Measurements from ENCODE around the gene LCN9. TPM values are rescaled to one million over a fixed set of nuclear protein-coding genes. Genes with fewer than 3 reads are reported as not detected.

Gene LCN9
- total RNA-seq, 1 experiment from 2014 or later = 0.52 TPM

DNA sequence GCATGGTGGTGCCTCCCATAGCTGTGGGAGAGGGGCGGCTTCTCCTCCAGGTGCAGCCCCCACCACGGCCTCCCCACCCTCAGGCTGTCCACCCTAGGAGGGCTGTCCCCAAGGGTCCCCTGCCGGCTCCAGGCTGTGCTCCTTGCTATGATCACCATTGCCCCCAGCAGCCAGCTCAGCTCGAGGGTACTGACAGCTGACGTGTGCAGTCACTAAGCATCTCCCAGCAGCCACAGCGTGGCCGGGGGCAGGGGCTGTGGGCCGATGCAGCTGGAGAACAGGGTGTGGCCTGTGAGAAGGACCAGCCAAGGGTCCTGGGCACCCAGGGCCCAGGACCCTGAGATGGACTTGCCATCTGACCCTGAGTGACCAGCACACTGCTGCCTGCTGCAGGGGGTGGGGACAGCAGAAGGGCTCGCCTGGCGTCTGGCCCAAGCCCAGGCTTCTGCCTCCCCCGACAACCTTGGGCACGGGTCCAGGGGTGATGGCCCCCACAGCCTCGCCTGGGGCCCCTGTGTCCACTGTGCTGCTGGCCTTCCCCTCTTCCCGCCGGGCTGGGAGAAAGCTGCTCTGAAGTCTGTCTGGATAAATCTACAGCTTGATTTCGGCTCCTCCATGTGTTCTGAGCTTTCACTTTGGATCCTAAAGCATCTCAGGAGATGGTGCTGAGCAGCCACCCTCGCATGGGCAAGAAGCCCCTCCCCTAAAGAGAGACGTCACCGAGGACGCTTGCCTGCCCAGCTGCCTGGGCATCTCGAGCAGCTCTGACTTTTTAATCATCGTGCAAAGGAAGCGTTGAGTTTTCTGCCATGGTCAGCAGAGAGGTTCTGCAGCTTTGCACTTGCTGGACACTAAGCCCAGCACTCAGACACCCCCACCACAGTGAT is 44.4 kb downstream of the LCN9 start:
- H3T11ph ChIP-seq (ENCODE audit: low read length) = no peak overlapping the region
- TF ChIP-seq, protein P1, sequence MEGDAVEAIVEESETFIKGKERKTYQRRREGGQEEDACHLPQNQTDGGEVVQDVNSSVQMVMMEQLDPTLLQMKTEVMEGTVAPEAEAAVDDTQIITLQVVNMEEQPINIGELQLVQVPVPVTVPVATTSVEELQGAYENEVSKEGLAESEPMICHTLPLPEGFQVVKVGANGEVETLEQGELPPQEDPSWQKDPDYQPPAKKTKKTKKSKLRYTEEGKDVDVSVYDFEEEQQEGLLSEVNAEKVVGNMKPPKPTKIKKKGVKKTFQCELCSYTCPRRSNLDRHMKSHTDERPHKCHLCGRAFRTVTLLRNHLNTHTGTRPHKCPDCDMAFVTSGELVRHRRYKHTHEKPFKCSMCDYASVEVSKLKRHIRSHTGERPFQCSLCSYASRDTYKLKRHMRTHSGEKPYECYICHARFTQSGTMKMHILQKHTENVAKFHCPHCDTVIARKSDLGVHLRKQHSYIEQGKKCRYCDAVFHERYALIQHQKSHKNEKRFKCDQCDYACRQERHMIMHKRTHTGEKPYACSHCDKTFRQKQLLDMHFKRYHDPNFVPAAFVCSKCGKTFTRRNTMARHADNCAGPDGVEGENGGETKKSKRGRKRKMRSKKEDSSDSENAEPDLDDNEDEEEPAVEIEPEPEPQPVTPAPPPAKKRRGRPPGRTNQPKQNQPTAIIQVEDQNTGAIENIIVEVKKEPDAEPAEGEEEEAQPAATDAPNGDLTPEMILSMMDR (conservative IDR thresholded peaks at IDR 0.05) = no peak
- no peak for DNase-seq
- H3K23me2 ChIP-seq (ENCODE audit: insufficient read length, low read depth, low read length, poor library complexity, severe bottlenecking) = no peaks in the 10 kb centered on the region
- Mint-ChIP-seq H3K4me1 (peaks cover 2 to 4% of the 10 kb centered on the region in 2 experiments; a peak in 3 of 4 replicates), H3K27me3 (ENCODE audit: low read depth) (peaks cover 28% of the 10 kb centered on the region), H3K27ac (no peak overlapping the region), H3K4me3 (no peak overlapping the region), H3K9me3 (no peaks in the 10 kb centered on the region; a peak in 1 of 5 replicates), H3K36me3 (ENCODE audit: insufficient read depth in 1 of 3, low read depth in 3 of 3) (no peaks in the 10 kb centered on the region)
- WGBS (ENCODE audit: extremely low coverage, insufficient read length, low lambda C conversion rate) = no CpG with 5 or more reads among the region's 23 CpGs
- no peak overlapping the region for H4K8ac ChIP-seq (replicated peaks; ENCODE audit: insufficient read length, low read depth, low read length)
- no peak overlapping the region for H2BK120ac ChIP-seq (ENCODE audit: low read depth, low read length, poor library complexity, severe bottlenecking)
- no peaks in the 10 kb centered on the region for H4K20me1 ChIP-seq (ENCODE audit: control insufficient read depth, insufficient read depth, insufficient read length)
- H3K18ac ChIP-seq (ENCODE audit: insufficient read length, low read depth, low read length) = no peak overlapping the region
- no peak overlapping the region for H2BK15ac ChIP-seq (ENCODE audit: low read depth, low read length)
- no peak overlapping the region for H2BK20ac ChIP-seq (ENCODE audit: low read depth, low read length, poor library complexity, severe bottlenecking)
- H3K9ac ChIP-seq (ENCODE audit: extremely low read depth, insufficient read length, low read length) = no peak overlapping the region
- no peak overlapping the region for H4K91ac ChIP-seq (ENCODE audit: insufficient read length, low read depth, low read length)
- no peaks in the 10 kb centered on the region for H3K79me1 ChIP-seq (ENCODE audit: insufficient read depth, low read depth, low read length, poor library complexity, severe bottlenecking)
- no peak overlapping the region for H3K56ac ChIP-seq (ENCODE audit: insufficient read length, low read depth, low read length)
- no peak overlapping the region for H3K14ac ChIP-seq (ENCODE audit: insufficient read depth, low read length)
- no peak overlapping the region for H3K23ac ChIP-seq (ENCODE audit: insufficient read length, low read depth, low read length)
- H2AFZ ChIP-seq (ENCODE audit: low read length) = no peak overlapping the region
- no peak overlapping the region for H3K4me2 ChIP-seq (ENCODE audit: insufficient read depth, insufficient read length, low read length)
- H4K5ac ChIP-seq (ENCODE audit: insufficient read length, low read depth, low read length) = no peak overlapping the region
- no peaks in the 10 kb centered on the region; the same call in 1 of the 2 replicates for H3K27me3 ChIP-seq (ENCODE audit: insufficient read depth, low read length)
- no peak overlapping the region for H2BK5ac ChIP-seq (ENCODE audit: insufficient read length, low read length)
- H3K9me3 ChIP-seq (ENCODE audit: control insufficient read depth, low read depth, low read length) = no peaks in the 10 kb centered on the region
- no peak overlapping the region for H2AK5ac ChIP-seq (ENCODE audit: insufficient read length, low read length)
- H3K27ac ChIP-seq (ENCODE audit: insufficient read length, low read depth, low read length) = no peak overlapping the region
- no peaks in the 10 kb centered on the region for H3K79me2 ChIP-seq (ENCODE audit: insufficient read depth, low read length)
- H2BK12ac ChIP-seq (ENCODE audit: insufficient read length, low read depth, low read length) = no peak overlapping the region
- no peaks in the 10 kb centered on the region for H3K4me1 ChIP-seq (ENCODE audit: insufficient read depth, low read length)
- H3K4ac ChIP-seq (ENCODE audit: low read depth, low read length) = no peak overlapping the region
